H54 (cell line): Measurements from ENCODE around the gene RNF169.
A peak's percentile ranks its signal among the peaks of the same experiment; 100 is the strongest.

Experiments used
- DNase-seq: peaks from one replicate; pipeline ENCODE4 v3.0.0; 2011; ENCODE audit warnings: low spot score, mixed read lengths; ENCODE audit not compliant: insufficient read length
- FAIRE-seq: peaks from 3 replicates; lab custom pipeline; 2011; peaks lifted over from hg19 to GRCh38; lab: Jason Lieb, UNC
- POLR2A ChIP-seq: IDR thresholded peaks from 2 replicates; pipeline ENCODE4 v1.6.1; 2011; ENCODE audit warnings: low read depth, mild to moderate bottlenecking, low read length

Gene RNF169

GRCh38 chr11:74748211-74749126 is at the start of gene RNF169:
TSS of gene RNF169 (plus strand) at chr11:74748849. CDS start at chr11:74748881, 32 bp downstream.
- FAIRE-seq (no peak), DNase-seq (peak; percentile 97)
- peak; percentile 79 for TF ChIP-seq POLR2A

GRCh38 chr11:74699615-74700396 is 48.8 kb upstream of the RNF169 start:
- DNase-seq (no peak), FAIRE-seq (no peak)
- TF ChIP-seq POLR2A: no peak

- DNase-seq: no peak
- no peak for TF ChIP-seq POLR2A
- FAIRE-seq: no peak
Observed at GRCh38 chr11:74701351-74701750, 47.3 kb upstream of the RNF169 start.

GRCh38 chr11:74702383-74703007 is 46.2 kb upstream of the RNF169 start:
- TF ChIP-seq POLR2A: no peak
- FAIRE-seq: no peak
- DNase-seq: peak; percentile 76

DNA sequence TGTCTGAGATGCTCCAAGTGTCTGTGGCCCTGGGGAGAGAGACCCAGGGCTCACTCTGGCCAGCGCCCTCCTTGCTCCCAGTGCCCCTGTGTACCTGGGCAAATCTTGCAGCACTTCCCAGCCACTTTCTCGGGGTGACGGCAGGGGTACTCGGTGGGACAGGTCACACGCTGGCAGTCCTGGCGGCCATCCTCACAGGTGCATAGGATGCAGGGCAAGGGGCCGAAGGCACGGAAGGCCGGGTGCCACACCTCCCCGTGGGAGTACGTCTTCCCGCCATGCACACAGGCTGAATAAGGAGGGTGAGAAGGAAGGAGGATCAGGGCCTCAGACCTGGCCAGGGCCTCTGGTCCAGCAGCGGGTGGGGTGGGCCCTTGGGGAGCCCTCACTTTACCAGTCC is 45.4 kb upstream of the RNF169 start:
- FAIRE-seq: no peak
- no peak for DNase-seq
- TF ChIP-seq POLR2A: no peak

DNA sequence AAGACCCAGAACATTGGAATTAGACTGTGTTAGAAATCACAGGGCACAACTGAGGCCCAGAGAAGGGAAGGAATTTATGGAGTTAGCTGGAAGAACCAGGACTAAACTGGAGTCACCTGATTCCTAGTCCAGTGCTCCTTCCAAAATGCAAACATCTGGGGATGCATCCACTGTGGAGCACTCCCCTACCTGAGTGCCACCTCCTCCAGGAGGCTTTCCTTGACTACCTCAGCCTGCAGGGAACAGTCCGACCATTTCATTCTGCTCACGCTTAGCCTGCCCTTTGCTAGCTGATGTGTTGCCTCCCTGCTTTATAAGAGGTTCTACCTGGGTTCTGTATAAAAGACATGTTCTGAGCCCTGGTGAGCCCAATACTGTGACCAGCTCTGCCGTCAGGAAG is 41.5 kb upstream of the RNF169 start:
- no peak for TF ChIP-seq POLR2A
- DNase-seq: no peak
- FAIRE-seq: no peak

DNA sequence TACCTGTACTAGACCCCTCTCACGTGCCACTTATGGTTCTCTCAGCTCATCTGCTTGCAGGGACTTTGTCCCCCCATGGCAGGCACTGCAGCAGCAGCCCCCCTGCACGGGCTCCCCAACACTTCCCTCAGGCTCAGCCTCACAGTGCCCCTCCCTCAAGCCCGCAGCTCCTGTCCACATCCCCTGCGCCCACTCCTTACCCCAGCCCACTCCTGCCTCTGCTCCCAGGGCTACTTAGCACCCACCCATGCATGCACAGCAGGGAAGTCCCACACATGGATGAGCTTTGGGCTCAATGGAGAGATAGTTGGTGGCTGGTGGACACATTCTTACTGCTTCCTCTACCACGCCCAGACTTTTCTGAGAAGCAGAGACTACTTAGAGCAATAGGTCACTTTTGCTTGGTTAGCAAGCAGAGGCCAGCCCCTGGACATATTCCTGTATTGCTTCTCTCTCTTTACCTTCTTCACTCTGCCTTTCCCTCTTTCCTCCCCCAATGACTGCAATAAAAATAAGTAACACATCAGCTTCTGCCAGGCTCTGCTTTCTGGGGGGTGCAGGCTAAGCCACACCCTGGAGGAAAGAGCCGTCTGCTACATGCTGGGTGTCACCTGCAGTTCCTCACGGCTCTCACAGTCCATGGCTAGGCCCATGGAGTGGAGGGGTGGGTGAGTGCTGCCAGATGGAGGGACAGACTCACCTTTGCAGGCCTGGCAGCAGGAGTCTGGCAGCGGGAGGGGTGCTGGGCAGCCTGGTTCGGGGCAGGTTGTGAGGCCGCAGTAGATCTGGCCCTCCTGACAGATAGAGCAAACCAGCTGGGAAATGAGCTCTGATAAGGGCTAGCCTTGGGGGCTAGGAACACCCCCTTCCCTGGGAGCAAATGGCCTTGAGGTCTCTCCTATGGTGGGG is 40.8 kb upstream of the RNF169 start:
- FAIRE-seq (no peak), DNase-seq (no peak)
- TF ChIP-seq POLR2A: no peak

GRCh38 chr11:74709175-74709574 is 39.5 kb upstream of the RNF169 start:
- TF ChIP-seq POLR2A: no peak
- FAIRE-seq (no peak), DNase-seq (no peak)

DNA sequence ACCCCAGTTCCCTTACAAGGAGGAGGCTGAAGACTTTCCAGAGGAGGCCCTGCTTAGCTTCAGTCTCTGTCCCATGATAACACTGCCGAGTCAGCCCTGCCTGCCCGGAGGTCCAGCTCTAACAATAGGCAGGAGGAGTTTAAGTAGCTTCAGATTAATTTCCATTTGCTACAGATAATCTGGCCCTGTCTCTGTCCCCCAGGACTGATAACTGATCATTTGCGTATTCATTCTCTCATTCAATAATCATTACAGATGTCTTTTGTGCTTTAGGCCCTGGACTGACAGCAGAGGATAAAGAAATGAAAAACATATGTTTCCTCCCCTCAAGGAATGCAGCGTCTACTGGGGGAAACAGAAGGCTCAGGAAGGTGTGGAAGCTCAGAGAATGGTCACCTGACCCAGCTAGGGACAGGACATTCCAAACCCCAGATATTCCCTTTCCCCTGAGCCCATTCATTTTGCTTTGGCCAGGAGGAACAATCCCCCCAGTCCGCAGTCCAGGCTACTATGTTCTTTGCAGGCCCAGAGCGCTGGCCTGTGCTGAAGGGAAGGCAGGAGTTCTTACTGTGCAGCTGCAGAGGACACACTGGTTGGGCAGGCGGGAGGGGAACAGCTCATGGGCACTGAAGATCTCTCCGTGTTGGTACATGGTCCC is 38.2 kb upstream of the RNF169 start:
- no peak for DNase-seq
- FAIRE-seq: no peak
- no peak for TF ChIP-seq POLR2A

DNA sequence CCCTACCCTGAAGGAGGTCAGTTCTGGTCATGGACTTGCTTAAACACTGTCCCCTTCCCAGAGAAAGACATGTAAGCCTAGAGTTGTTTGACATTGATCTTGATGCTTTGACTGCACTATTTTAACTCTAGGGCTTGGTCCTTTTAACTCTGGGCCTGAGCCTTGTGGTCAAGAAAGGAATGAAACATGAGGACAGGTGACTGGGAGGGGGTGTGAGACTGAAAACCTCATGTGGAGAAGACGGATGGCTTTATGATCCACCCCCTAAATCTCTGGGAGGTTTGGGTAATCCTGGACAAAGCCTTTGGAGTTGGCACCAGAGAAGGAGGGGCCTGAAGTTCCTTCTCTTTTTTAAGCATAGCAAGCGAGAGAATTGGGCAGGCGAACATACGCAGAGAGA is 35.0 kb upstream of the RNF169 start:
- no peak for TF ChIP-seq POLR2A
- no peak for DNase-seq
- no peak for FAIRE-seq

DNA sequence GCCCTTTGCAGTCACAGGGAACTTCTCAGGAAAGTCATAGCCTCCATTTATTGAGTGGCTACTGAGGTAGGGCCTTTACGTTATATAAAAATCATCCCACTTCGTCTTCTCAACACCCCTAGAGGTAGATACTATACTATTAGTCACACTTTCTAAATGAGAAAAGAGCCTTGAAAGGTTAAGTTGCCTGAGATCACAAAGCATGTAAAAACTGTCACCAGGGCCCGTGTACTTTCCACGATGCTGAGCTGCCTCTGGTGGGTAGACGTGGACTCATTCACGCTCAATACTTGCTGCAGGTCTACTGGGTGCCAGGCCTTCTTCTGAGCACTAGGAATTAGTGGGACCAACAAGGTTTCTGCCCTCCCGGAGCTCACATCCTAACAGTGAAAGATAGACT is 33.7 kb upstream of the RNF169 start:
- TF ChIP-seq POLR2A: no peak
- no peak for DNase-seq
- no peak for FAIRE-seq

- FAIRE-seq (no peak), DNase-seq (no peak)
- TF ChIP-seq POLR2A: no peak
Observed at GRCh38 chr11:74717221-74717969, 31.3 kb upstream of the RNF169 start.
